GM21367 (cell line): ENCODE data around the gene POLDIP2.
"Not testable (repeated sequence)": the region's sequence is repeated elsewhere in the genome, so short reads cannot be mapped to it uniquely, and the experiment has no call there.

Experiments
- ATAC-seq: cut with Tn5 transposase; IDR thresholded peaks from one replicate; pipeline ENCODE4 v1.9.1; 2021; ENCODE audit not compliant: unreplicated experiment

POLDIP2 gene

DNA sequence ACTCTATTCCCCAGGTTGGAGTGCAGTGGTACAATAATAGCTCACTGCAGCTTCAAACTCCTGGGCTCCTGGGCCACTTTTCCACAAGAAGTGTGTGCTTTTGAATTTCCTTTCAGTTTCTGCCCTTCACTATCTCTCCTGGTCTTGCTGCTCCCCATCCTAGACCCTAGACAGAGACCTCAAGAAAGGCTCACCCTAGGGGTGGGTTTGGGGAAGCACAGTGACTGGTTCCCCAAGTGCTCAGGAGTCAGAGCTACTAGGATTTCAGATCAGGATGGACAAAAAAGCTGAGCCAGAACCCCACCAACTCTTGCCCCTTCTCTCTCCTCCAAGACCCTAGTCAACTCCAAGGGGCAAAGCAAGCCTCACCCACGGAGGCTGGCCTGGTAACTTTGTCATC, 9.3 kb upstream of the POLDIP2 start:
- ATAC-seq: no peak

DNA sequence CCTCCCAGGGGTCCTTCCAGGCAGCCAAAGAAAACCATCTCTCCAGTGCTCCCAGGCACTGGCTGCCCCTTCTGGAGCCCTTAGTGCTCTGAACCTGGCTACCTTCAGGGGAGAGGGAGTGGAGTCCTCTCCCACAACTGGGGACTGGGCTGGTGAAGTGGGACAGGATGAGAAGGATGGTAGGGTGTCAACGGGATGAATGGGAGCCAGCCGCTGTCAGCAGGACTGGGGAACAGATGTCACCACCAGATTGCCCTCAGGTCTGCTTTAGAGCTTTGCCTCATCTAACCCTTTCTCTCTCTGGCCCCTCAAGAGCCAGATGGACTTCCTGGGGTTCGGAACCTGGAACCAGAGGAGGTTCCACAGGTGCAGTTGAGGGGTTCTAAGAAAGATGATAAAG, 8.2 kb upstream of the POLDIP2 start:
- ATAC-seq: no peak

DNA sequence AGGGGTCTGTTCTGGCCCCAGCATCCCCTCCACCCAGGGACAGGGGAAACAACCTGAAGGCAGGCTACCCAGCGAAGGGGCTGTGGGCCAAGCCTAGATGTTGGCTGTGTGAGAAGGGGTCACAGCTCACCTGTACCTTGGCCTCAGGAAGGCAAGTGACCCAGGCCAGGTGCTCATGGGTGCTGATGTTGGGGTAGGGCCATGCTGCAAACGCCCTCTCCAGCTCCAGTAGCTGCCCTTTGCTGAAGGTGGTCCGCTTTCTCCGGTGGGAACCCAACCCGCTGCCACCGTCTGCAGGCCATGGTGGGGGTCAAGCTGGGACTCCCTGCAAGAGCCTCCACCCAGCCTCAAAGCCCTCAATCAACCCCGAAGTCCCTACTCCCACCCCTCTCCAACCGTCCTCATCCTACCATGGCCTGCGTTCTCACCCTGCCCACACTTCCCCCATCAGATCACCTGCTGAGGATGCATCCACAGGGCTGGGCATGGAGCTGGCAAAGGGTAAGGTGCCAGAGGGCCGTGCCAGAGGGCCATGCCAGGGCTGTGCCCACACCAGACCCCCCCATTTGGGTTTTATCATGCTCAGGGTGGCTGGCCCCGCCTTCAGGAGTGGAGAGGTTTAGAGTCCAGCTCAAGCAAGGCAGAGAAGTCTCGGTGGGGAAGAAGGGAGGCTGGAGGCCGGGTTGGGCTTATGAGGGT, 7.5 kb upstream of the POLDIP2 start, which contains the start of gene SEBOX:
SEBOX (minus strand) TSS at position 535 of the 699 bp plus-strand sequence; CDS start at position 487, 48 bp downstream.
- no peak for ATAC-seq

DNA sequence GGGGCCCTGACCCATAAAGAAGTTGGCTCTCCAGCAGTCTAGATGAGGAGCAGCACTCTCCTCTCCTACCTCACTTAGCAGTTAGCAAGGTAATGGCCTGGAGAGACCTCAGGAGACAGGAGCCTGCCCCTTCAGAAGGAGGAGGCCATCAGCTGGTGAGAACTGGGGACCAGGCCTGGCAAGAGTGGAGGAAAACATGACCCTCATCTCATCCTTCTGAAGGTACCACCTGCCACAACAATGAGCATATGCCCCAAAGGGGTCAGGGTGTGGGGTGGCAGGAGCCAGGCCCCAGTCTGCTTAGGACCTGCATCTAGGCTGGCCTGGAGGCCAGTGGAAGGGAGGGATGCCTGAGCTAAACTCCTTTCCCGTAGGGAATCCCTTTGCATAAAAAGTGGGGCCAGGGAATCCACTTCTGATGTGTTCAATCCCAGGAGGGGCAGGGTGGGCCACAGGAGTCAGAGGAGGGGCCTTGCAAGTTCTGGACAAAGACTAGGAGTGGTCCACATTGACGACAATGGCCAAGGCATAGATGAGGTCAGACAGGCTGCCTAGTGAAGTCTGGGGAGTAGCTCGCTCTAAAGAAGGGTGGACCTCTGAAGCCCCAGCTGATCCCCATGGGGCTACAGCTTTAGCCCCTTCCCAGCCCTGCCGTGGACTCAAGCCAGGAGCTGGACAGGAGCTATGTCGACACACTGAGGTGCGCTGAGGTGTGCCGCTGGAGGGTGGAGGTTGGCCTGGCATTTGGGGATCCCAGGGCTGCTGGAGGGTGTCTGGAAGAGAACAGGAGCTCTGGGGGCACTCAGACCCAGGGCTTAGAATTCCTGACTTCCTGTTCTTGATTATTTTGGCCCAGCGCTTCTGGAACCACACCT, 6.7 kb upstream of the POLDIP2 start:
- no peak for ATAC-seq

DNA sequence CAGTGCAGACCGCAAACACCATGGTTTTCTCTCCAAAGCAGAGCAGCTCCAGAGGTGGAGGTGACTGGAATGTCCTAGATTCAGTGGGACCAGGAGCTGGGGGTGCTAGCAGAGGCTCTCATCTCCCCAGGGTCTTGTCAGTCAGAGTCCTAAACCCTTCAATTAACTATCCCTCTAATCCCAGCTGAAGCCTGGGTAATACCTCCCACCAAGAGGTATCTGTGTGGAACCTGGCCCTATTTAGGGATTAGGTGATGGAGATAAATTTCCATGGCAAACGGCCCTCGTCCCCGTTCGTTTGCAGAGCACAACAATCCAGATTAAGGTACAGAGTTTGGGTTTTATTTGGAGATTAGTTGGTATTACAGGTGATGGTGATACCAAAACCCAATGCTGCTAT, 5.9 kb upstream of the POLDIP2 start:
- no peak for ATAC-seq

DNA sequence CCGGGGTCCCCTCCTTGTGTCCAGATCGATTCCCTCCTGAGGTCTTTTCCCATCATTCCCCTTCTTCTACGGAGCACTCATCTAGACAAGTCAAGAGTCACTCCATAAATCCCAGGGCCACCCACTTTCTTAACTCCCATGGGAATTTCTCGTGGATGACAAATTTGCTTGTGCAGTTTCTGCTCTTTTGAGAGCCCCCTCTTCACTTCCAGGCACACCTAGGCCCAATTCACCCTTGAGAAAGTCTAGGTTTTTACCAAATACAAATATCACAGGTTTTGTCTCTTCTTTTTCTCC, 522 bp upstream of the POLDIP2 start:
- no peak for ATAC-seq

DNA sequence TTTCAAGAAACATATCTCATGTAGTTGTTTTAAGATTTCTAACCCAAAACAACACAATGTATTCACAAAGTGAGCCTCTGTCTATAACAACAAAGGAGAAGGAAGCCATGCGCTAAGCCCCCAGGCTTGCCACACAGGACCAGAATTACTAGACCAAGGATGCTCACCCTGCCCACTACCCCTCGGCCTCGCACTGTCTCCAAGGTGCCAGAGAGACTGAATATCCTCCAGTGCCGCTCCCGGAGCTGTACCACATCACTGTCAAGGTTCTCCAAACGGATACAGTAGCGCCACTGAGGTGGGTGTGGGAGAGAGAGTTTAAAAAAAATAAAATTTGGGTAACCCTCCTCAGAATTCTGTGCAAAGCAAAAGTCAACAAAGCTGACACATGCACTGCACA, 7.1 kb downstream of the POLDIP2 start:
- ATAC-seq: no peak

DNA sequence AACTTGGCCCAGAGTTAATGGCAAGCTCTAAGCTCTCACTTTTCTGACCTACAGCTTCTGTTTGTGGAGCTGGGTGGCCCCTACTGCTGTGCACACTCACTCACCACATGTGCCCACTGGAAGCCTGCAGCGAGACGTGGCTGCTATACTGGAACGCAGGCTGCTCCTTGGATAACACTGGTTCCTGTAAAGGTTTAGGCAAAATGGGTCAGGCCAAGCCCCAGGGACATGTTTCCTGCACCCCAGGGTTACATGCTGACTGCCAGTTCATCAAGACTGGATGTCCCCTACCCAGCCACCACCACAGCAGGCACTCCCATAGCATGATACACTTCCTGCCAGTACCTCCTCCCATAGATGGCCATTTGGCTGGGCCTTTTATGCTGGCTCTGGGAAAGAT, 8.3 kb downstream of the POLDIP2 start:
- ATAC-seq: no peak

DNA sequence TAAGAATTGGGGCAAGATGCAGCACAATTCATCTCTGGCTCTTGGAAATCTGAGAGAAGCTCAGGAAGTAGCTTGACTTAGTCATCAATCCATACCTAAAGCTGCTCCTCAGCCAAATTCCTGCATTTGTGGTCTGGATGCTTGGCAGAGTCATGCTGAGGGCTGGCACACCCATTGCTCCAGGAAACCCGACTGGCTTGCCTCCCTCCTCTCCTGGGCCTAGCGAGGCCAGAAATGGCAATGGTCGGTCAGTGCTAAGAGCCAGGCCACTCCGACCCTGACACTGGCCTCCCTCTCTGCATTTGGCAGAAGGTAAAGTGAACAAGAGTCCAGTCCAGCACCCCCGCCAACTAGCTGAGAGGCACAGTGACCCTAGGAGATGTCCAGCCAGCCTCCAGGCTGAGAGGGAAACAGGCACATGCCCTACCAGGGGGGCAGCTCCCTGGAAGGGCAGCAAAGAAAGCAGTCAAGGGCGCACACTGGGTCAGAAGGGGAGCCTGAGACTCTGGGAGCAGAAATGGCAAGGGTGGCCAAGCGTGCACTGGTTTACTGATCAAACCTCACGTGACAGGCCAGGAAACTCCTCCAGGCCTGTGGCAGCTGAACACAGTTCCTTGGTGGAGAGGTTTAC, 10.0 kb downstream of the POLDIP2 start:
- ATAC-seq: no peak

DNA sequence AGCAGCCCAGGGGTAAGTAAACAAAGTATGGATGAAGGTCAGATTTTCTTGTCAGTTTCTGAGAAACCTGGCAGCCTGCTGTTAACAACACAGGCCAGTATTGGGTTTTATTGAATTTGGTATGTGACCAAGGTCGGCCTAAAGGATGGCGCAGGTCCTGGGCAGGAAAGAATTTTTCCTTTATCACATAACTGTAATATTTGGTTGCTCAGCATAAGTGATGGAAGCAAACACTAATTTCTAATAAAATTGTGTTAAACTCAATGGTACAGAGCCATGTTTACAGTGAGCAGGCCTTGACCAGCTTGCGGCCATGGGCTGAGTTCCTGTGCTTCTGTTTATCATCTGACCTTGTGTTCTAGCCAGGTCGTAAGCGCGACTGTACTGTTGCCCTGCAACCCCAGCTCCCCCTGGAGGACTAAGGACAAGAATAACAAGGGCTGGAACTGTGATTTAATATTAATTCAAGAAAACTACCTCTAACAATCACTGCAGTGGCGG, 10.5 kb downstream of the POLDIP2 start:
- no peak for ATAC-seq

DNA sequence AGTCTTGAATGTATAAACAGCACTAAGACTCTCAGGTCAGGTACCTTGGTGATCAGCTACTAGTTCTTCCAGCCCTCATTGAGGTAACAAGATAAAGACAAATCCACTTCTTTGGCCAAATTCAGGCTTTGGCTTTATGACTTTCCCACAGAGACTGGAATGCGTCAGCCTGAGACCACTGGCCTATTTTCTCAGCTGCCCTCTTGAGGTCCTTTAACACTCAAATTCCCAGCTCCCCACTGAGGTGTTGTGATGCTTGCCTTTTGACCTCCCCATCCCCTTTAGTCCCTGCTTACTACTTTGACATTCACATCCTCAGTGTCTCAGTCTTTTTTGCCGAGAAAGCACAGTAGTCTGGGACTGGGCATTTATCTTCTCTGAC, 11.1 kb downstream of the POLDIP2 start:
- ATAC-seq: no peak

DNA sequence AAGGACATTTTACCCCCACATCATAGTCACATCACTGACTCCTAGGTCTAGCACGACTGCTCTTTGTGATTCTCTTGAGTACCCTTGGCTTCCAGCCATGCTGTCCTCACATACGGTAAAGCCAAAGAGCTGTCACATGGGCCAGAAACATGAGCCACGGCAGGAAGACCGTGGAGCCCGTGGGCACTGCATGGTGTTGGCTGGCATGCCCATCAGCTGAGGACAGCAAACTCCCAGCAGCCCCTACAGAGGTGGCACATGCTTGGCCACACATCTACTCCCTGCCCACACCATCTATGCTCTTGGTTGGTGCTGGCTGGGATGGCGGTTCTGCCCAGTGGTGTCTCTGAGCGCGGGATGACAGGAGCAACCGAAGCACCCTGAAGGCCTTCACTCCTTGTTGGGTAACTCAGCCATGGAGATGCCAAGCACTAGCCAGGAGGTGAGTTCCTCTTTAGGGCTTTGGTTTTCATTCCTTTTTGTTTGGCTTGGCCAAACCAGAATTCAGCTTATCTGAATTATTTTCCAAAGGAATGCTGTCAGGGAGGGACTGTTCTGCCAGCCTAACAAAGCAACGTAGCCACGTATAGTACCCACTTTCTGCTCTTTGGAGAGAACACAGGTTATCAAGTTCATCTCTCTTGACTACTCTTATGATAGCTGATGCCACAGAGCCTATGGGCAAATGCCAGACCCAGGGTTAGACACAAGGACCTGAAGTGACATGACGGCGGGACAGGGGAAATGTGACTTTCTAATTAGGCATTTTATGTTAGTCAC, 11.7 kb downstream of the POLDIP2 start:
- ATAC-seq: no peak

DNA sequence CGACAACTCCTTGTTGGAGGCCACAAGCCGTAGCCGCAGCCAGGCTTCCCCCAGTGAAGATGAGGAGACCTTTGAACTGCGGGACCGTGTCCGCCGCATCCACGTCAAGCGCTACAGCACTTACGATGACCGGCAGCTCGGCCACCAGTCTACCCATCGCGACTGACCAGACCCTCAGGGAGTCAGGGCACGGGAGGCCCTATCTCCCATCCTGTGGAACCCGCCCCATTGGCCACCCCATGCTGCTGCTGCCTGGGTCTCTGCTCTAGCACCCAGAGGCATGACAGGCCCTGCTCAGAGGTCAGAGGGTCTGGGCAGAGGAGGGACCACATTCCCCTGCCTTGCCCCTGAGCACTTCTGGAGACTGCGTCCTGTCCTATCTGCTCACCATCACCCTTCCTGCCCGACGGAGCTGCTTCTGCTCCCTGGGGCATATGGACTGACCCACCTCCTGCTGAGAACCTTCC, 12.9 kb downstream of the POLDIP2 start:
- no peak for ATAC-seq

DNA sequence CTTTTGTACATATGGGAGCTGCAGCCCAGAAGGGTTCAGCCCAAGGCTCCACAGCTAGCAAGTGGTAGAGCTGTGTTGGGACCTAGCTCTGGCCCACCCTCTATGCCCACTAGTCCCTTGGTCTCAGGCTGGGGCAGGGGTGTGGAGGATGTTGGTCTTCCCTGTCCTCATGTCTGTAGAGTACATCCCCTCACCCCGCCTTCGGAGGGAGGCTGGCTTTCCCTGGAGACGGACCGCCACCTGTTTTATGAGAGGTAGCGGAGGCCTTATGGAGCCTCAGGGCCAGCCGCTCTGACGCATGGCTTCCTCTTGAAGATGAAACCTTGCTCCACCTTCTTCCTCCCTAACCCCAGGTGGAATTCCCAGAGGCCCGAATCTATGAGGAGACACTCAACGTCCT, 13.3 kb downstream of the POLDIP2 start:
- ATAC-seq: no peak

DNA sequence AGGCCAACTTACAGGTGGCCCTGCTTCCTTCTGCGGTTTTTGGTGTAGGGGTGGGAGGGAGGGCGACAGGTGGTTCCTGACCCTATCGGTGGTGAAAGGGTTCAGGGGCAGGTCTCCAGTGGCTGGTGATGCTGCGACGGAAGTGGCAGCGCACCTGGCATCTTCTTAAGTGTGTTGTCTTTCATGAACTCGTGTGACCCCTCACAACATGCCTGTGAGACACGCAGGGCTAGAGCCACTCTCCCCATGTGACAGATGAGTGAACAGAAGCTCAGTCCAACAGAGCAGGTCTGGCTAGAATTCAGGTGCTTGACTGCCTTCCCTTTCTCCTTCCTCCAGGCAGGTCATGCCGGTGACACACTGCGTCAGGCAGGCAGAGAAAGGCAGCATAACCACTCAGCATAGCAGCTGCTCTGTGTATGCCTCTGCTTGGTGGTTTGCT, 13.8 kb downstream of the POLDIP2 start:
- ATAC-seq: no peak

DNA sequence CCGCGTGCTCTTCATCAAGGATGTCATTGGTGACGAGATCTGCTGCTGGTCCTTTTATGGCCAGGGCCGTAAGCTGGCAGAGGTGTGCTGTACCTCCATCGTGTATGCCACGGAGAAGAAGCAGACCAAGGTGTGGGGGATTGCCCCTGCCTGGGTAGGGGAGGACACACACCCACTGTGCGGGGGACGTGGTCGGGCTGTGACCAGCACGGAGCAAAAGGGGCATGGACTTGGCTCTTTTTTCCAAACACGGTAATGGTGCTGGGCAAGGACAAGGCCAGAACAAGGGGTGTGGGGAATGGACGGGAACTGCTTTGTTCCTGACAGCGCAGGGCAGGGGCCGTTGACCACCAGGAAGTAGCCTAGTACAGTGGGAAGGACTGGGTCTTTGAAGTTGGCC, 15.0 kb downstream of the POLDIP2 start:
- no peak for ATAC-seq

DNA sequence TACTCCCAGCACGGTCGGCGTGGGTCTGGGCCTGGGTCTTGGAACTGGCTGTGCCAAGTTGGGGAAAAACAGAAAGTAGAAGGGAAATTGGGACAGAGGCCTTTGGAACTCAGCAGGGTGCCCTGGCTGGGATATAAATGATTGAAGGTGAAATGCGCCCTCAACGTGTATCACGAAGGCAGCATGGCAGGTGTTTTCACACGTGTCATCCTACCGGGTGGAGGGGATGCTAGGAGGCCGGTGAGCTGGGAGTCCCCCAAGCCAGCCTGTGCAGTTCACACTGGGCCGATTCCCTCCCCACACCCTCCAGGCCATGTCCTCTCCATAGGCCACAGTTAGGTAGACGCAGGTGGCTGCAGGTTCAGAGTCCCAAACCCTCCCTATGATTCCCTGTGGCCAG, 15.8 kb downstream of the POLDIP2 start:
- ATAC-seq: no peak

DNA sequence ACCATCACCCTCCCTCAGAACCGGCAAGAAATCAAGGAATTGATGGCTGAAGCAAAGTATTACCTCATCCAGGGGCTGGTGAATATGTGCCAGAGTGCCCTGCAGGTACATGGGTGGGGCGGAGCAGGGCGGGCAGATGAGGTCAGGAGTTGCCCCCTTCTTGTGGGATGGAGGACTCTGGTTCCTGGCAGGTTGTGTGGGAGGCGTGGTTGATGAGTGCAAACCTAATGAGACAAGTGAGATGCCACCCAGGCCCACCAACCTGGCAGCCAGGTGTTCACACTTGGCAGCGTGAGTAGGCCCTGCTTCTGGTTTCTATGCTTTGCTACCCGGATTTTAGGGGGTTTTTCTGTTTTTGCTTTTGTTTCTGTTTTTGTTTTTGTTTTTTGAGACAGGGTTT, 17.0 kb downstream of the POLDIP2 start:
- ATAC-seq: no peak

DNA sequence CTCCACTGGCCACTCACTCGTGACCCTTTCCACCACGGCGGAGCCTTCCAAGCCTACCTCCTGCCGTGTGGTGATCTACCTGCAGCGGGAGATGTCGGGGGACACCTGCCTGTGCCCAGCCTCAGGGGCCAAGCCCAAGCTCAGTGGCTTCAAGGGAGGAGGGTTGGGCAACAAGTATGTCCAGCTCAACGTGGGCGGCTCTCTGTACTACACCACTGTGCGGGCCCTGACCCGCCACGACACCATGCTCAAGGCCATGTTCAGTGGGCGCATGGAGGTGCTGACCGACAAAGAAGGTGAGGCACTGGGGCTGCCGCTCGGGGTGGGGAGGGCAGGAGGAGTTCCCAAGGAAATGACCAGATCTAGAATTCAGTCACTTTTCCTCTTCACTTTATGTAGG, 17.9 kb downstream of the POLDIP2 start:
- ATAC-seq: no peak

DNA sequence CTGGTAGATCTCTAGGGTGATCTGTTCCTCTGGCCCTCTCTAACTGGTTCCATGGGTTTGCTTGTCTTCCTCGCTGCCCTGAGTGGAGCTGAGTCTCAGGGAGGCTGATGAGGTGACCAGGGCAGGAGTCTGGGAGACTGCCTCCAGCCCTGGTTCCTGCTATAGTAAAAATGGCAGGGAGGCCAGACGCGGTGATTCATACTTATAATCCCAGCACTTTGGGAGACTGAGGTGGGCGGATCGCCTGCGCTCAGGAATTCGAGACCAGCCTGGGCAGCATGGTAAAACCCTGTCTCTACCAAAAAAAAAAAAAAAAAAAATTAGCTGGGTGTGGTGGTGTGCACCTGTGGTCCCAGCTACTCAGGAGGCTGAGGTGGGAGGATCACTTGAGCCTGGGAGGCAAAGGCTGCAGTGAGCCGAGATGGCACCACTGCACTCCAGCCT, 18.5 kb downstream of the POLDIP2 start:
- not testable (repeated sequence) for ATAC-seq
